Breast epithelium (tissue), 4 donors: Measurements from ENCODE around the gene ALAS2. TPM values are rescaled to one million over a fixed set of nuclear protein-coding genes. Genes with fewer than 3 reads are reported as not detected.
"Not testable (repeated sequence)": the region's sequence is repeated elsewhere in the genome, so short reads cannot be mapped to it uniquely, and the experiment has no call there.

Experiments
- DNase-seq, 2 donors: peaks; one replicate each; pipeline ENCODE4 v3.0.0-alpha.2; 2019; ENCODE audit warnings: low spot score in 2 of 2
- H3K27ac ChIP-seq, 2 donors: fragments of 200-600 bp; sonication (generic) in 1 of 2; one replicate each; pipeline ENCODE4 v1.5.1; 2016 to 2019; ENCODE audit warnings: mild to moderate bottlenecking in 1 of 2
- H3K27me3 ChIP-seq, 2 donors: fragments of 200-600 bp; sonication (generic) in 1 of 2; one replicate each; pipeline versions ENCODE4 v1.5.1 to v1.6.0; 2017 to 2019; ENCODE audit warnings: control low read depth in 1 of 2, mild to moderate bottlenecking in 1 of 2
- H3K36me3 ChIP-seq: fragments of 200-600 bp; one replicate; pipeline ENCODE4 v1.5.1; 2019
- H3K4me1 ChIP-seq, 2 donors: fragments of 200-600 bp; sonication (generic); one replicate each; pipeline ENCODE4 v1.5.1; 2016 to 2019; ENCODE audit warnings: control low read depth in 1 of 2
- H3K4me3 ChIP-seq, 3 donors: fragments of 200-600 bp; sonication (generic); 1 replicate in 2 of 3; 2 replicates in 1 of 3; pipeline ENCODE4 v1.5.1; 2016 to 2019; ENCODE audit warnings: mild to moderate bottlenecking in 3 of 3, moderate library complexity in 2 of 3
- H3K9me3 ChIP-seq, 2 donors: fragments of 200-600 bp; sonication (generic) in 1 of 2; one replicate each; pipeline ENCODE4 v1.5.1; 2016 to 2019; ENCODE audit warnings: control low read depth in 1 of 2
- CTCF ChIP-seq, 3 donors: fragments of 450-650 bp; IDR thresholded peaks; one replicate each; pipeline ENCODE4 v1.5.1; 2016 to 2017; ENCODE audit warnings: antibody characterized with exemption in 3 of 3, mild to moderate bottlenecking in 3 of 3, moderate library complexity in 3 of 3
- POLR2A ChIP-seq: fragments of 450-650 bp; IDR thresholded peaks from one replicate; pipeline ENCODE4 v1.6.1; 2016; ENCODE audit warnings: antibody characterized with exemption, mild to moderate bottlenecking, moderate library complexity
- POLR2AphosphoS5 ChIP-seq, 3 donors: sonication (generic); formaldehyde crosslinking; IDR thresholded peaks; one replicate each; pipeline ENCODE4 v1.6.1; 2017; ENCODE audit warnings: antibody characterized with exemption in 3 of 3
- intact Hi-C: fragments of 100-400 bp; cut with DNase I; formaldehyde crosslinking; loops from one replicate; pipeline ENCODE4 v1.15.1; 2023; ENCODE audit warnings: low total_unique reads
- total RNA-seq, 3 donors: library from RNA; depleted of rRNA; stranded (reverse); fragments of >200 nt; gene quantifications; one replicate each; pipeline ENCODE4 v1.1.0, GENCODE V29; 2016

The ALAS2 gene
- total RNA-seq, 3 donors from 2014 or later, result 1.1 to 1.3 TPM; not detected in 1

- no peaks in the 10 kb centered on the region for H3K36me3 ChIP-seq
- TF ChIP-seq POLR2AphosphoS5 (IDR thresholded peaks at IDR 0.05) (no peak), CTCF (IDR thresholded peaks at IDR 0.05) (peak in 2 of 3 donors; percentile 61)
- peak overlapping the region in 1 of 3 donors; percentile 4 for H3K4me3 ChIP-seq
- no peaks in the 10 kb centered on the region for H3K4me1 ChIP-seq
- no peaks in the 10 kb centered on the region for H3K9me3 ChIP-seq
- H3K27me3 ChIP-seq, result peaks cover 0 to 33% of the 10 kb centered on the region in 2 donors
- DNase-seq, result no peak
- intact Hi-C loops, result no loop called here
- no peak overlapping the region for H3K27ac ChIP-seq
These were observed 27.0 kb upstream of the ALAS2 start for GRCh38 chrX:55057675-55058249.

- Histone ChIP-seq H3K4me1 (no peaks in the 10 kb centered on the region), H3K4me3 (peak overlapping the region in 1 of 3 donors; percentile 4), H3K9me3 (peaks cover 0 to 5% of the 10 kb centered on the region in 2 donors), H3K36me3 (no peaks in the 10 kb centered on the region), H3K27me3 (peaks cover 0 to 33% of the 10 kb centered on the region in 2 donors), H3K27ac (no peak overlapping the region)
- intact Hi-C loops, result no loop called here
- DNase-seq, result no peak
- no peak for TF ChIP-seq POLR2AphosphoS5 (IDR thresholded peaks at IDR 0.05)
These were observed 26.3 kb upstream of the ALAS2 start for GRCh38 chrX:55056820-55057674.

GRCh38 chrX:55050599-55050998, 19.8 kb upstream of the ALAS2 start:
- H3K27ac ChIP-seq, H3K36me3 ChIP-seq, H3K4me3 ChIP-seq, DNase-seq, intact Hi-C loops, H3K27me3 ChIP-seq, H3K9me3 ChIP-seq, H3K4me1 ChIP-seq: not testable (repeated sequence)

- intact Hi-C loops, result no loop called here
- H3K4me1 ChIP-seq, result no peaks in the 10 kb centered on the region
- DNase-seq, result no peak
These were observed 10.7 kb upstream of the ALAS2 start for GRCh38 chrX:55041514-55041913.

GRCh38 chrX:55039471-55039870, 8.7 kb upstream of the ALAS2 start:
- no peak overlapping the region for H3K4me3 ChIP-seq
- no peak for DNase-seq
- TF ChIP-seq POLR2AphosphoS5 (IDR thresholded peaks at IDR 0.05) (no peak), POLR2A (no peak), CTCF (IDR thresholded peaks at IDR 0.05) (no peak)
- no peaks in the 10 kb centered on the region for H3K4me1 ChIP-seq
- intact Hi-C loops, result no loop called here
- no peaks in the 10 kb centered on the region for H3K9me3 ChIP-seq
- H3K36me3 ChIP-seq, result no peaks in the 10 kb centered on the region
- H3K27me3 ChIP-seq, result no peaks in the 10 kb centered on the region
- no peak overlapping the region for H3K27ac ChIP-seq

More at GRCh38 chrX:55041514-55041913, 10.7 kb upstream of the ALAS2 start:
- Histone ChIP-seq H3K36me3 (no peaks in the 10 kb centered on the region), H3K9me3 (no peaks in the 10 kb centered on the region), H3K27me3 (no peaks in the 10 kb centered on the region), H3K4me3 (no peak overlapping the region), H3K27ac (no peak overlapping the region)
- TF ChIP-seq POLR2AphosphoS5 (IDR thresholded peaks at IDR 0.05) (no peak), POLR2A (no peak), CTCF (IDR thresholded peaks at IDR 0.05) (no peak)

GRCh38 chrX:55033429-55033828, 2.7 kb upstream of the ALAS2 start:
- Histone ChIP-seq H3K27ac (no peak overlapping the region), H3K9me3 (no peaks in the 10 kb centered on the region), H3K4me3 (no peak overlapping the region), H3K36me3 (no peaks in the 10 kb centered on the region), H3K4me1 (no peaks in the 10 kb centered on the region), H3K27me3 (peaks cover 0 to 29% of the 10 kb centered on the region in 2 donors)
- DNase-seq, result no peak
- no peak for TF ChIP-seq POLR2AphosphoS5 (IDR thresholded peaks at IDR 0.05)
- no peak for TF ChIP-seq POLR2A
- TF ChIP-seq CTCF (IDR thresholded peaks at IDR 0.05), result no peak
- intact Hi-C loops, result no loop called here
